Measurements from ENCODE around the gene RHBDL1. TPM values are rescaled to one million over a fixed set of nuclear protein-coding genes. Genes with fewer than 3 reads are reported as not detected.
A peak's percentile ranks its signal among the peaks of the same experiment; 100 is the strongest.

The RHBDL1 gene
- total and polyA plus RNA-seq, 2 of the 8 experiments (the other 6 are each of a cell fraction or from before 2014, with no cell fraction given), result 4.0 to 8.1 TPM

- 0 out of 2 replicates have a peak, but pooled peaks have one; percentile 43 for TF ChIP-seq SUZ12 (IDR thresholded peaks at IDR 0.05; ENCODE audit: low read length)
Observed at GRCh38 chr16:715477-716199, 40.2 kb downstream of the RHBDL1 start (continued).
